Activated CD8-positive, alpha-beta T cell treated with anti-CD3 and anti-CD28 coated beads, Interleukin-2, amount 10 ng/mL, durations not matched to agents 7 days and 5 days (primary cell): ENCODE measurements around the gene PARM1. TPM values are rescaled to one million over a fixed set of nuclear protein-coding genes. Genes with fewer than 3 reads are reported as not detected.

Source experiments
- ATAC-seq: fragments of 150-1000 bp; cut with Tn5 transposase; one replicate; pipeline ENCODE4 v1.10.0; 2021; ENCODE audit warnings: moderate library complexity
- CTCF ChIA-PET: fragments of 350-600 bp; sonication (Branson Sonifier 250); formaldehyde crosslinking; loops from one replicate; lab custom pipeline; 2021; ENCODE audit warnings: antibody characterized with exemption; lab: Charles Lee
- POLR2A ChIA-PET: fragments of 350-600 bp; sonication (Branson Sonifier 250); formaldehyde crosslinking; loops from one replicate; lab custom pipeline; 2021; ENCODE audit warnings: antibody characterized with exemption; lab: Charles Lee
- DNase-seq: peaks from one replicate; pipeline ENCODE4 v3.0.0-alpha.2; 2020
- H3K27ac Mint-ChIP-seq: one replicate; pipeline ENCODE4 v1.8.0; 2021; ENCODE audit warnings: mild to moderate bottlenecking, mixed read lengths
- H3K27me3 Mint-ChIP-seq: one replicate; pipeline ENCODE4 v1.8.0; 2021; ENCODE audit warnings: low read depth, mixed read lengths
- H3K36me3 Mint-ChIP-seq: one replicate; pipeline ENCODE4 v1.8.0; 2021; ENCODE audit warnings: low read depth, mixed read lengths
- H3K4me1 Mint-ChIP-seq: one replicate; pipeline ENCODE4 v1.8.0; 2021; ENCODE audit warnings: low read depth, mixed read lengths
- H3K4me3 Mint-ChIP-seq: one replicate; pipeline ENCODE4 v1.8.0; 2021; ENCODE audit warnings: mild to moderate bottlenecking, mixed read lengths
- H3K9me3 Mint-ChIP-seq: one replicate; pipeline ENCODE4 v1.8.0; 2022; ENCODE audit warnings: mixed read lengths; ENCODE audit not compliant: insufficient read depth
- total RNA-seq, 2 experiments: library from RNA; stranded (reverse); gene quantifications; one replicate each; pipeline ENCODE4 v1.2.3, GENCODE V29; 2021

The PARM1 gene
- total RNA-seq, 2 experiments from 2014 or later: not detected

GRCh38 chr4:75025431-75025830 lies 92.5 kb downstream of the PARM1 start:
- H3K9me3 Mint-ChIP-seq: no peaks in the 10 kb centered on the region
- H3K36me3 Mint-ChIP-seq: no peaks in the 10 kb centered on the region
- H3K27me3 Mint-ChIP-seq: no peaks in the 10 kb centered on the region
- ATAC-seq: no peak
- H3K4me3 Mint-ChIP-seq: no peak overlapping the region
- no peak overlapping the region for H3K27ac Mint-ChIP-seq
- no peaks in the 10 kb centered on the region for H3K4me1 Mint-ChIP-seq
- POLR2A ChIA-PET: no interaction called here
- CTCF ChIA-PET: interaction anchor here (0.9 kb wide), 1 partner anchor 150 kb away, joined by 3 read pairs; no protein-coding TSS in a partner anchor
- no peak for DNase-seq

GRCh38 chr4:75028196-75028854 lies 95.4 kb downstream of the PARM1 start:
- ChIA-PET CTCF (no interaction called here), POLR2A (no interaction called here)

GRCh38 chr4:75030028-75030427 lies 97.1 kb downstream of the PARM1 start:
- Mint-ChIP-seq H3K9me3 (no peaks in the 10 kb centered on the region), H3K36me3 (no peaks in the 10 kb centered on the region), H3K4me3 (no peak overlapping the region), H3K4me1 (no peaks in the 10 kb centered on the region), H3K27ac (no peak overlapping the region), H3K27me3 (no peaks in the 10 kb centered on the region)
- ChIA-PET CTCF (no interaction called here), POLR2A (no interaction called here)
- ATAC-seq (no peak), DNase-seq (no peak)

More at GRCh38 chr4:75028196-75028854, 95.4 kb downstream of the PARM1 start:
- no peaks in the 10 kb centered on the region for H3K27me3 Mint-ChIP-seq
- no peaks in the 10 kb centered on the region for H3K9me3 Mint-ChIP-seq
- ATAC-seq (no peak), DNase-seq (no peak)
- no peaks in the 10 kb centered on the region for H3K4me1 Mint-ChIP-seq
- no peak overlapping the region for H3K4me3 Mint-ChIP-seq
- no peaks in the 10 kb centered on the region for H3K36me3 Mint-ChIP-seq
- no peak overlapping the region for H3K27ac Mint-ChIP-seq

- H3K4me3 Mint-ChIP-seq: no peak overlapping the region
- ChIA-PET CTCF (no interaction called here), POLR2A (no interaction called here)
- no peaks in the 10 kb centered on the region for H3K4me1 Mint-ChIP-seq
- H3K36me3 Mint-ChIP-seq: no peaks in the 10 kb centered on the region
- no peaks in the 10 kb centered on the region for H3K9me3 Mint-ChIP-seq
- H3K27ac Mint-ChIP-seq: no peak overlapping the region
- no peaks in the 10 kb centered on the region for H3K27me3 Mint-ChIP-seq
- DNase-seq (no peak), ATAC-seq (no peak)
Measured at GRCh38 chr4:75030649-75031235, 97.8 kb downstream of the PARM1 start.

- no peaks in the 10 kb centered on the region for H3K36me3 Mint-ChIP-seq
- H3K27ac Mint-ChIP-seq: no peak overlapping the region
- ChIA-PET CTCF (no interaction called here), POLR2A (no interaction called here)
- DNase-seq (no peak), ATAC-seq (no peak)
- no peaks in the 10 kb centered on the region for H3K4me1 Mint-ChIP-seq
- no peak overlapping the region for H3K4me3 Mint-ChIP-seq
- no peaks in the 10 kb centered on the region for H3K27me3 Mint-ChIP-seq
- no peaks in the 10 kb centered on the region for H3K9me3 Mint-ChIP-seq
Measured at GRCh38 chr4:75031775-75032174, 98.9 kb downstream of the PARM1 start.

GRCh38 chr4:75034523-75034922 lies 101.6 kb downstream of the PARM1 start:
- Mint-ChIP-seq H3K4me3 (no peak overlapping the region), H3K9me3 (no peaks in the 10 kb centered on the region), H3K27ac (no peak overlapping the region), H3K4me1 (no peaks in the 10 kb centered on the region), H3K27me3 (no peaks in the 10 kb centered on the region), H3K36me3 (no peaks in the 10 kb centered on the region)
- POLR2A ChIA-PET: no interaction called here
- CTCF ChIA-PET: no interaction called here
- DNase-seq (no peak), ATAC-seq (no peak)

- H3K27me3 Mint-ChIP-seq: no peaks in the 10 kb centered on the region
- ATAC-seq (no peak), DNase-seq (no peak)
- H3K4me3 Mint-ChIP-seq: no peak overlapping the region
- no peaks in the 10 kb centered on the region for H3K4me1 Mint-ChIP-seq
- H3K27ac Mint-ChIP-seq: no peak overlapping the region
- ChIA-PET CTCF (no interaction called here), POLR2A (no interaction called here)
- H3K36me3 Mint-ChIP-seq: no peaks in the 10 kb centered on the region
- H3K9me3 Mint-ChIP-seq: no peaks in the 10 kb centered on the region
Measured at GRCh38 chr4:75035321-75035720, 102.4 kb downstream of the PARM1 start.

GRCh38 chr4:75036046-75036830 lies 103.3 kb downstream of the PARM1 start:
- Mint-ChIP-seq H3K4me3 (no peak overlapping the region), H3K27me3 (no peaks in the 10 kb centered on the region), H3K36me3 (no peaks in the 10 kb centered on the region), H3K9me3 (no peaks in the 10 kb centered on the region), H3K27ac (no peak overlapping the region), H3K4me1 (no peaks in the 10 kb centered on the region)
- ChIA-PET POLR2A (no interaction called here), CTCF (no interaction called here)
- ATAC-seq (no peak), DNase-seq (no peak)

GRCh38 chr4:75037252-75037651 lies 104.3 kb downstream of the PARM1 start:
- Mint-ChIP-seq H3K4me1 (no peaks in the 10 kb centered on the region), H3K27me3 (no peaks in the 10 kb centered on the region), H3K36me3 (no peaks in the 10 kb centered on the region), H3K4me3 (no peak overlapping the region), H3K9me3 (no peaks in the 10 kb centered on the region), H3K27ac (no peak overlapping the region)
- DNase-seq: no peak
- ChIA-PET POLR2A (no interaction called here), CTCF (no interaction called here)
- no peak for ATAC-seq

- no peak for DNase-seq
- ChIA-PET CTCF (no interaction called here), POLR2A (no interaction called here)
- Mint-ChIP-seq H3K4me3 (no peak overlapping the region), H3K9me3 (no peaks in the 10 kb centered on the region), H3K27me3 (no peaks in the 10 kb centered on the region), H3K27ac (no peak overlapping the region), H3K36me3 (no peaks in the 10 kb centered on the region), H3K4me1 (no peaks in the 10 kb centered on the region)
- no peak for ATAC-seq
Measured at GRCh38 chr4:75038376-75038775, 105.5 kb downstream of the PARM1 start.

- no peak for ATAC-seq
- Mint-ChIP-seq H3K9me3 (no peaks in the 10 kb centered on the region), H3K4me3 (no peak overlapping the region), H3K27me3 (no peaks in the 10 kb centered on the region), H3K4me1 (no peaks in the 10 kb centered on the region), H3K36me3 (no peaks in the 10 kb centered on the region), H3K27ac (no peak overlapping the region)
- CTCF ChIA-PET: no interaction called here
- POLR2A ChIA-PET: no interaction called here
- no peak for DNase-seq
Measured at GRCh38 chr4:75040703-75041102, 107.8 kb downstream of the PARM1 start.

- Mint-ChIP-seq H3K9me3 (no peaks in the 10 kb centered on the region), H3K4me1 (no peaks in the 10 kb centered on the region), H3K27me3 (no peaks in the 10 kb centered on the region), H3K4me3 (no peak overlapping the region), H3K36me3 (no peaks in the 10 kb centered on the region), H3K27ac (no peak overlapping the region)
- ATAC-seq (no peak), DNase-seq (no peak)
- CTCF ChIA-PET: no interaction called here
- POLR2A ChIA-PET: no interaction called here
Measured at GRCh38 chr4:75042601-75043208, 109.8 kb downstream of the PARM1 start.
